ENCODE results near the gene PLTP.
"Not testable (repeated sequence)": the region's sequence is repeated elsewhere in the genome, so short reads cannot be mapped to it uniquely, and the experiment has no call there.

Gene PLTP

GRCh38 chr20:45944151-45944964, 32.4 kb upstream of the PLTP start:
- DNase-seq (ENCODE audit: low read depth) = no peak

- DNase-seq (ENCODE audit: low read depth) = no peak
Measured at GRCh38 chr20:45943613-45944012, 31.7 kb upstream of the PLTP start.

GRCh38 chr20:45940469-45940868, 28.5 kb upstream of the PLTP start:
- DNase-seq (ENCODE audit: low read depth) = no peak

GRCh38 chr20:45940053-45940452, 28.1 kb upstream of the PLTP start:
- DNase-seq (ENCODE audit: low read depth) = no peak

- no peak for DNase-seq (ENCODE audit: low read depth)
Measured at GRCh38 chr20:45938727-45939438, 26.9 kb upstream of the PLTP start.

GRCh38 chr20:45937765-45938164, 25.8 kb upstream of the PLTP start:
- DNase-seq (ENCODE audit: low read depth) = no peak

- DNase-seq (ENCODE audit: low read depth) = no peak
Measured at GRCh38 chr20:45935416-45936046, 23.6 kb upstream of the PLTP start.

GRCh38 chr20:45934586-45935415, 22.8 kb upstream of the PLTP start, which contains the start of gene PCIF1:
PCIF1 (plus strand) TSS chr20:45934683; CDS start chr20:45939000, 4,317 bp downstream.
- peak; percentile 97 for DNase-seq (ENCODE audit: low read depth)

GRCh38 chr20:45934046-45934585, 22.2 kb upstream of the PLTP start:
- no peak for DNase-seq (ENCODE audit: low read depth)

GRCh38 chr20:45933266-45934045, 21.5 kb upstream of the PLTP start:
- DNase-seq (ENCODE audit: low read depth) = no peak

- DNase-seq (ENCODE audit: low read depth) = not testable (repeated sequence)
Measured at GRCh38 chr20:45931680-45932079, 19.7 kb upstream of the PLTP start.

GRCh38 chr20:45927071-45927878, 15.3 kb upstream of the PLTP start:
- DNase-seq (ENCODE audit: low read depth) = no peak

- DNase-seq (ENCODE audit: low read depth) = no peak
Measured at GRCh38 chr20:45926731-45927070, 14.7 kb upstream of the PLTP start.

GRCh38 chr20:45925821-45926506, 14.0 kb upstream of the PLTP start:
- DNase-seq (ENCODE audit: low read depth) = no peak

- no peak for DNase-seq (ENCODE audit: low read depth)
Measured at GRCh38 chr20:45924391-45925261, 12.7 kb upstream of the PLTP start.

- no peak for DNase-seq (ENCODE audit: low read depth)
Measured at GRCh38 chr20:45921337-45922189, 9.6 kb upstream of the PLTP start.
